GM18499 (cell line): ENCODE measurements around the gene CARD8.
"Not testable (repeated sequence)": the region's sequence is repeated elsewhere in the genome, so short reads cannot be mapped to it uniquely, and the experiment has no call there.

Experiments used
- ATAC-seq: cut with Tn5 transposase; IDR thresholded peaks from one replicate; pipeline ENCODE4 v1.9.1; 2021; ENCODE audit warnings: moderate number of reproducible peaks; ENCODE audit not compliant: insufficient read depth, unreplicated experiment

Gene CARD8, protein sequence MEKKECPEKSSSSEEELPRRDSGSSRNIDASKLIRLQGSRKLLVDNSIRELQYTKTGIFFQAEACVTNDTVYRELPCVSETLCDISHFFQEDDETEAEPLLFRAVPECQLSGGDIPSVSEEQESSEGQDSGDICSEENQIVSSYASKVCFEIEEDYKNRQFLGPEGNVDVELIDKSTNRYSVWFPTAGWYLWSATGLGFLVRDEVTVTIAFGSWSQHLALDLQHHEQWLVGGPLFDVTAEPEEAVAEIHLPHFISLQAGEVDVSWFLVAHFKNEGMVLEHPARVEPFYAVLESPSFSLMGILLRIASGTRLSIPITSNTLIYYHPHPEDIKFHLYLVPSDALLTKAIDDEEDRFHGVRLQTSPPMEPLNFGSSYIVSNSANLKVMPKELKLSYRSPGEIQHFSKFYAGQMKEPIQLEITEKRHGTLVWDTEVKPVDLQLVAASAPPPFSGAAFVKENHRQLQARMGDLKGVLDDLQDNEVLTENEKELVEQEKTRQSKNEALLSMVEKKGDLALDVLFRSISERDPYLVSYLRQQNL

DNA sequence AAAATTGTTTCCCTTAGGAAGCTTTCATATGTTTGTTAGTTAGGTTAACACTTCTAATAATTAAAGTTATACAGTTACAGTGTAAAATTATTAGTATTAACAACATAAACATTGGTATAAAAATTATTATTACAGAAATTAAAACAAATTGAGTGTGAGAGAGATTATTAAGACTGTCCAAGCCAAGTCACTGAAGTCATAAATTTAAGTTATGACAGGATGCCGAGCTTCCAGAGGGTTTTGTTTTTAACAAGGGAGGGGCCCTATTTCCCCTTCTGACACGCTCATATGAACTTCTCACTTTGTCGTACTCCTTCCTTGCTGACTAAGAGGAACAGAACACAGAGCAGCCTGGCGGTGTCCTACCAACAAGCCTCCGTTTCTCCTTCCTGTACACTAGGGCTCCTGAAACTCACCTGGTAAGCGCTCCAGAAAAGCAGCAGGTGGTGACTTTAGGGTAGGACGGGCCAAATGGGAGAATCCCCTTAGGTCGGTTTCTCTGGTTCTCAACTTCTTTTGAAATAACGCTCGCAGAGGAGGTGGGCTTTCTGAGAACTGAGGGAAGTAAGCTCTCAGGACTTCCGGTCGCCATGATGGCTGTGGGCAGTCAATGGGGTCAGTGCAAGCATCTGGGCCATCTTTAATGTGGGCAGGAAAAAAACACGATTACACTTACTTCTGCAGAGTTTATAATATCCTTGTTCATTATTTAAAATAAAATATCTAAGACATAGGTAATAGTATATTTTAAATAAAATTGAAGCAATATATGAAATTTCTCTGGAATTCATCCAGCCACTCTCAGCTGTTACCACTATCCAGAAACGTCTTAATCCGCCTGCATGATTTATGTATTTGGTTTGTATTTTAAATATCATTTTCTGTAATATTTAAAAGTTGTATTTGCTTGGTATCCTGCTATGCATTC lies at the start of gene CARD8:
Gene CARD8 (minus strand): TSS at position 537 of the 928 bp plus-strand sequence. CDS start 14,892 bp downstream, outside the sequence.
- peak; percentile 32 for ATAC-seq

DNA sequence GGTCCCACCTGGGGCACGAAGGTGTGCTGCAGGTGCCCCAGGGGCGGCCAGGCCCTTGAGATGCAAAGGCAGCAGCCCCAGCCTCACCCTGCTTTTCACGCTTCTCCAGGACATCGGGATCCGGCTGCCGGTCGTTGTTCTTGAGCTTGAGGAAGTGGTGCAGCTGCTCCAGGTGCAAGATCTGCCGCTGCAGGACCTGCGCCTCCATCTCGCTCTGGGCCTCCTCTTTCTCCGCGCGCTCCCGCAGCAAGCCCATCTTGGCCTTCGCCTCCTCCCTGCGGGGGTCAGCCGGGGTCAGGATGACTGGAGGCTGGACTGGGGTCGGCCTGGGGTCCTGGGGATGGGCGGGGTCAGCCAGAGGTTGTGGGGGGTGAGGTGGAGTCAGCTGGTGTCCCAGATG lies 48.2 kb upstream of the CARD8 start:
- no peak for ATAC-seq

DNA sequence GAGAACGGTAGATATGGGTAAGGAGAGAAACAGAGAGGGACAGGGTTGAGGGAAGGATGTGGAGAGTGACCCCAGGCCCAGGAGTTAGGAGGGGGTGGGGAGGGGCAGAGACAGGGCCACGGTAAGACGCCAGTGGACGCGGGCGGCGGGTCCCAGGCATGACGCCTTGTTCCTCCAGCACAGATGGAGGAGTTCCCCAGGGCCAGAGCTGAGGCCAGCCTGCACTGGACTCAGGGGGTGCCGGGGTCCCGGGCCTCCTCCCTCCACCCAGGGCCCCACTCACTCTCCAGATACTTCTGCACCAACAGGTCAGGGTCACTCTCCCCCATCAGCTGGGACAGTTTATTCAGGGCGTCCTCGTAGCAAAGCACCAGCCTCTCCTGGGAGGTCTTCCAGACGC lies 47.7 kb upstream of the CARD8 start:
- no peak for ATAC-seq

DNA sequence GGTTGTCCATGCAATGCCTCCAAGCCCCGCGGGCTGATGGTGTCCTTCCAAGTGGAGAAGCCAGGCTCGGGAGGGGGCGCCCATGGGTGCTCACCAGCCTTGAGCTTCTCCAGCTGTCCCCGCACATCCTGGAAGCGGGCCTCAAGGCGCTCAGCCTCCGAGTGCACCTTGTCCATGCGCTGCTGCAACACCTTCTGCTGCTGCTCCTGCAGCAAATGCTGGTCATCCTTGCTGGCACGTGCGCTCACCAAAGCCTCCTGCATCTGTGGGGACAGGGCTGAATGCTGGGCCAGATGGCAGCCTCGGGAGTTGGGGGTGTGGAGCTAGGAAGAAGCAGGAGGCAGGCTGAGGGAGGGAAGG lies 46.9 kb upstream of the CARD8 start:
- ATAC-seq, result no peak

DNA sequence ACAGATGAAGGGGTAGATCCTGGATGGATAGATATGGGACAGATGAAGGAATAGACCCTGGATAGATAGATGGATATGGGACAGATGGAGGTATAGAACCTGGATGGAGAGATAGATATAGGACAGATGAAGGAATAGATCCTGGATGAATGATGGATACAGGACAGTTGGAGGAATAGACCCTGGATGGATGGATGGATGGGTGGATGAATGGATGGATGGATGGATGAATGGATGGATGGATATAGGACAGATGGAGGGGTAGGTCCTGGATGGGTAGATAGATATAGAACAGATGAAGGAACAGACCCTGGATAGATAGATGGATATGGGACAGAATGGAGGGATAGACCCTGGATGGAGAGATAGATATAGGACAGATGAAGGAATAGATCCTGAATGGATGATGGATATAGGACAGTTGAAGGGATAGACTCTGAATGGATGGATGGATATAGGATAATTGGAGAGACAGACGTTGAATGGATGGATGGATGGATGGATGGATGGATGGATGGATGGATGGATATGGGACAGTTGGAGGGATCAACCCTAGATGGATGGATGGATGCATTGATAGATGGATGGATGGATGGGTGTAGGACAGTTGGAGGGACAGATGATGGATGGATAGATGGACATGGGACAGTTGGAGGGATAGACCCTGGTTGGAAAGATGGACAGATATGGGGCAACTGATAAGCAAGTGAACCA lies 46.3 kb upstream of the CARD8 start:
- no peak for ATAC-seq

DNA sequence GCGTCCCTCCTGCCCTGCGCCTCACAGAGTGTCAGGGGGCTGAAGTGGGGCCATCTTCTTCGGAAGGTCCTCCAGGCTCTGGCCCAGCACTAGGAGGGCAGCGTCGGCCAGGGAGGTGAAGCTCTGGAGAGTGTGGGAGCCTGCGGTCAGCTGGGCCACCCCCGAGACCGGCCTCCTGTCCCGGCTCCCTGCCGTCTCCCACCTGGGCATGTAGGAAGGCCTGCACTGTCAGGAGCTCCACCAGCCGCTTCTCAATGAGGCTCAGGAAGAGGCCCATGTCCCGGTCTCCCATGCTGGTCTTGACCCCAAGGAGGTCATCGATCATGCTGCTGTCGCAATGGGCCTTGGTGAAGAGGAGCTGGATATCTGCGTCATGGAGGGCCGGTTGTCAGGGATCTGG lies 42.3 kb upstream of the CARD8 start:
- no peak for ATAC-seq

DNA sequence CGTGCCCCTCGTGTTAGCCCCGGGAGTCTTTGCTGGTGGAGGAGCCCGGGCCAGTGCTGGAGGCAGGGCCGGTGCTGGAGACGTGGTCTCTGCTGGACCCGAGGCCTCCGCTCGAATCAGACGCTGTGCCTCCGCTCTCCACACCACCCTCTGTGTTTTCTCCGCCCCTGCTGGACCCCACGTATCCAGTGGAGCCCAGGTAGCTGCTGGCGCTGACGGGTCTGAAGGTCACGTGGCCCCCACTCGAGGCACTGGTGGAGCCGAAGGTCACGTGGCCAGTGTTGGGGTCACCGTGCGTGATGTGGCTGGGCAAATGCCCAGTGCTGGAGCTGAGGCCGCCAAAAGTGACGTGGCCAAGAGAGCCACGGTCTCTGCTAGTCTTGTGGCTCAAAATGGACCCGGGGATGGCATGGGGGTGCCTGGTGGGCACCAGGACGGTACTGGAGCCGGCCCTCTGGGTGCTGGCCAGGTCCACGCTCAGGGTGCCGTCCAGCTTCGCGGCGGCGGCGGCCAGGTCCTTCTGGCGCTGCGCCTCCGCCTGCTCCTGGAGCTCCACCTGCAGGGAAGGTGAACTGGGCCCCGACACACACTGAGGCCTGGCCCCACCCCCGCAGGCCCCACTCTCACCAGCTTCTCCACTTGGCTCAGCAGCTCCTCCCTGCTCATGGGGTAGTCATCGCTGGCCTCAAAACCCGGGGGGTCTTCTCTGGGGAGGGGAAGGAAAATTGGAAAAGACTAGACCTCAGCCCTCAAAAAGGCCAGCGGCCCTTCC lies 41.4 kb upstream of the CARD8 start:
- ATAC-seq, result no peak

DNA sequence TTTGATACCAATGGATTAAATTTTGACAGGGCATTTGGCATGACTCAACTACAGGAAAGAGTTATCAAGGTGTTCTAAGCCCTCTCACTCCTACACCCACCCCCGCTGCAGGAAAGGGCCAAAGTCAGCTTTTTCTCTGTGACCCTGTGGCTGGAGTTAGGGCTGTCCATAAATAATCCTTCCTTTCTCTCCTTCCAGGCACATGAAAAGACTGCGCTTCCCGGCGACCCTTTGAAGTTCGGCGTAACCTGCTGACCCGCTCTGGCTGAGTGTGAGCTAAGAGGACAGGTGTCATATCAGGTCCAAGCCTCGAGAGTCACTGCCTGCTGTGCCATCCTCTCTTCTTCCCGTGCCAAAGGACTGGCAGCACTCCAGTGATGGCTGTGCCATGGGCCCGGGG lies 39.7 kb upstream of the CARD8 start:
- no peak for ATAC-seq

DNA sequence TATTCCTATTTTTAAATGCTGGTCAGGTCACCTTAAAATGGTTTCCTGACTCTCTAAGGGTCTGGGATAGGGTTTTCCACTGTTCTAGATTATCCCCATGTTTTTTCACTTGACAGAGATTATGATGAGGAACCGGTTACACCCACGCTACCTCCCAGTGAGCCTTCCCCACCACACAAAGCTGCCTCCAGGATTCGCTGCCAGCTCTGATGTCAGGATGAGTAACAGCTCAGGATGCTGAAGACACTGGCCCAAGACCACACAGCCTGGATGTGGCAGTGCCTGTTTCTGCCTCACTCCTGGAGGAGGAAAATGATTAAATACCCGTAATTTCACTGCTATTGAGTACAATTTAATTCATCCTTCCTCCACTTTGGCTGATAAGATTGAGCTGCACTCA lies 37.1 kb upstream of the CARD8 start:
- ATAC-seq, result no peak

DNA sequence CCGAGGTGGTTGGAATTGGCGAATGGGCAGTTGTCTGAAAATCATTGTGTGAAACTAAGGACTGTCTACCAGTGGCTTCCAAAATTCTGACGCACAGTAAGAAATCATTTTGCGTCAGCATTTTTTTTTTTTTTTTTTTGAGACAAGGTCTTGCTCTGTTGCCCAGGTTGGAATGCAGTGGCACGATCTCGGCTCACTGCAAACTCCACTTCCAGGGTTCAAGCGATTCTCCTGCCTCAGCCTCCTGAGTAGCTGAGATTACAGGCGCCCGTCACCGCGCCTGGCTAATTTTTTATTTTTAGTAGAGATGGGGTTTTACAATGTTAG lies 35.7 kb upstream of the CARD8 start:
- ATAC-seq, result not testable (repeated sequence)

DNA sequence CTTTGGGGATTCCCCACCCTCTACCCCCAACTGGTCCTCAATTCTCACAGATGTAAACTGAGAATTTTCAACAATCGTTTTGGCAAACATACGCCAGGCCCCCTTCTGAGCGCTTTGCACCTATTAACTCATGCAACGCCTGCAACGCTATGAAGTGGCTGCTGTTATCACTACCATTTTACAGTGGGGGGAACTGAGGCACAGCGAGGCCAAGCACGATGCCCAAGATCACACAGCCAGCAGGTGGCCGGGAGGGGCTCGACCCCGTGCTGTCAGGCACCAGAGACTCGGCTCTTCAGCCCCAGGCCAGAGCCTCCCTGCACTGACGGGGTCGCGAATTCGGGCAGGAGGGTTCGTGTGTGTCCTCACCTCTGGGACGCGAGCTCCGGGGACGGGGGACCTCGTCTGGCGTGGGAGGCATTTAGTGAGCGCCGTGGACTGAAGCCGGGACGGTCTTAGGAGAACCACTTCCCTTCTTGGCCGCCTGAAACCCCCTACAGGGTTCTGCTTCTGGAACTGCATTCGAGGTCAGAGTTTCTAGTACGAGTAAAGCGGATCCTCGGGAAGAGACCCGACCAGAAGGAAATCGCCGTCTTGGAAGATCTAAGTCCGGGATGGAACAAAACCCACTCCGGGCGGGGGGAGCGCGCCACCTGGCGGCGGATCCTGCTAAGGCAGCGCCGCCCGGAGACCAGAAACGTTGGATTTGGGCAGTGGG lies 35.2 kb upstream of the CARD8 start:
- ATAC-seq, result no peak

DNA sequence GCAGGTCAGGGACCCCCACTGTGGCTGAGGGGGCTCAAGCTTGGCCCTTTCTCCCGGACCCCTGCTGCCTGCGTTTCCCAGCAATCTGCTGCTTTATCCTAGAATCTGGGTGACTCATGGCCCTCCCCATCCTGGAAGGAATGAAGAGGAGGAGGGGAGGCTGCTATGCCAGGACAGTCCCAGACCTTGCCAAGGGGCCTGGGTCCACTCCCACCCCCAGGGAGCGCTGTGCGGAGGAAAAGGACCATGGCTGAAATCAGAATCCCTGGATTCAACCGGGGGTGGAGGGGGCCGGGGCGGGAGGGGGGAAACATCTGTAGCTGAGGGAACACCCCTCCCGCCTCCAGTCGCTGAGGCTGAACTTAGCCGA lies 34.7 kb upstream of the CARD8 start:
- ATAC-seq, result no peak

DNA sequence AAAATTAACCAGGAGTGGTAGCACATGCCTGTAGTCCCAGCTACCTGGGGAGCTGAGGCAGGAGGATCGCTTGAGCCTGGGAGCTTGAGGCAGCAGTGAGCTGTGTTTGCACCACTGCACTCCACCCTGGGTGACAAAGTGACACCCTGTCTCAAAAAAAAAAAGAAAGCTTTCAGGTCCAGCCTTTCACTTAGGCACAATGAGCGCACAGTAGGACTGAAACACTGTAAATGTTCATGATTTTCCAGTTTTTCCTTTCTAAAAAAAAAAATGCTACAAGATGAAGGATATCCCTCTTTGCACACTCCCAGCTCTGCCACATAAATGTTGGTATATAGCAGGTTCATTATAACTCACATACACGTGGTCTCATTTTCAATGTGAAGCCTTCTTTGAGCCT lies 32.0 kb upstream of the CARD8 start:
- ATAC-seq, result no peak

DNA sequence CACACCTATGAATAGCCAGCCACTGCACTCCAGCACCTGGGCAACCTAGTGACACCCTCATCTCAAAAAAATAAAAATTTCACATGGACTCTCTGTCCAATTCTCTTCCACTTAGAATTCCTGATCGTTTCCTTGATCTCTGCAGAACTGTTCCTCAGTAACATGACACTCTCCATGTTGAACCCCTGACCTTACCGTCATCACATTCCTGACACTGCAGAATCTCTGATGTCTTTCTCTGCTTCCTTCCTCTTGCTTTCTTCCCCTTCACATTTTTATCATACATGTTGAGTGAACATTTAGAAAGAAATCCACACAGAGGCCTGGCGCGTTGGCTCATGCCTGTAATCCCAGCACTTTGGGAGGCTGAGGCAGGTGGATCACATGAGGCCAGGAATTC lies 29.2 kb upstream of the CARD8 start:
- no peak for ATAC-seq

DNA sequence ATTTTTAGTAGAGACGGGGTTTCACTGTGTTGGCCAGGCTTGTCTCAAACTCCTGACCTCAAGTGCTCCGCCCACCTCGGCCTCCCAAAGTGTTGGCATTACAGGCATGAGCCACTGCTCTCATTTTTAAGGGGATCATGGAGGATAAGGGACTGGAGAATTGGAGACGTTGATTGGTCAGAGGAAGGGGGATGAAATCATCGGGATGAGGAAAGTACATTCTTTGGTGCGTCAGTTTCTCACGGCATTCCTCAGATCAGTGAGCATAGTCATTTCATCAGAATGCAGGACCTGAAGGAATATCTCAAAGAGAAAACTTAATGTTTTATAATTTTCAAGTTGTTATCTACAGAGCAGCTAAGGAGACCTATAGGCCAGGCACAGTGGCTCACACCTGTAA lies 28.2 kb upstream of the CARD8 start:
- no peak for ATAC-seq

DNA sequence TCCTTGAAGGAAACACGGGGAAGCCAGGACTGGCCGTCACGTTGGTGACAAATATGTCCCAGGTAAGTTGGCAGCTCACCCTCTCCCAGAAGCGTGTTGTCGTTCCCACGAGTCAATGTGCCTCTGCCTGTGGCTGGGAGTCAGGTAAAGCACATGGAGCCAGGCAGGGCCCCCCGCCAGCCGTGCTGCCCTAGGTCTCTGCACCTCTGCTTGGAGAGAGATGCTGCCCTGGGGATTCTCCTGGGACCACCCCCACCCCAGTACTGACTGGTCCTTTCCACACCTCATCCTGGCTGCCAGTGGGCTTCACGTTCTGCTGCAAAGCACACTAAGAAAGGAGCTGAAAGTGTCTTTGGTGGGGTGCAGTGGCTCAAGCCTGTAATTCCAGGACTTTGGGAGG lies 24.0 kb upstream of the CARD8 start:
- ATAC-seq, result no peak

DNA sequence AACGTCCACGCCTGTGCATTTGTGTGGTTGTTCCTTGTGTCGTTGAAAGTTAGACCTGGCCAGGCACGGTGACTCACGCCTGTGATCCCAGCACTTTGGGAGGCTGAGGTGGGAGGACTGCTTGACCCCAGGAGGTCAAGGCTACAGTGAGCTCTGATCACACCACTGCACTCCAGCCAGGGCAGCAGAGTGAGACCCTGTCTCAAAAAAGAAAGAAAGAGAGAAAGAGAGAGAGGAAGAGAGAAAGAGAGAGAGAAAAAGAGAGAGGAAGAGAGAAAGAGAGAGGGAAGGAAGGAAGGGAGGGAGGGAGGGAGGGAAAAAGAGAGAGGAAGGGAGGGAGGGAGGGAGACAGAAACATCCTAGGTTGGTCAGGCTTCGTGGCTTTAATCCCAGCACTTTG lies 19.2 kb upstream of the CARD8 start:
- ATAC-seq, result no peak

DNA sequence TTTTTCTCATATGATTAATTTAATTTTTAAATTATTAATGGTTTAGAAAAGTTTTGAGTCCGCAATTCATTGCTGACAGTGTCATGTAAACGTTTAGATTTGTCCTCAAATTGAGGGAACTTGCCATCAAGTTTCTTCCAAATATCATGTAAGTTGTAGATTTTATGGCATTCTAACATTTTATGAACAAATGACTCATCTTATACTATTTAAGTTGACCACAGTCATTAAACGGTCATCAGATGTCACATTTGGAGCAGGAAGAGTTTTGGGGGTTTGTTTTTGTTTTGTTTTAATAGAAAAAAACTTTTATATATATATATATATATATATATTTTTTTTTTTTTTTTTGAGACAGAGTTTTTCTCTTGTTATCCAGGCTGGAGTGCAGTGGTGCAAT lies 18.5 kb upstream of the CARD8 start:
- ATAC-seq, result no peak

DNA sequence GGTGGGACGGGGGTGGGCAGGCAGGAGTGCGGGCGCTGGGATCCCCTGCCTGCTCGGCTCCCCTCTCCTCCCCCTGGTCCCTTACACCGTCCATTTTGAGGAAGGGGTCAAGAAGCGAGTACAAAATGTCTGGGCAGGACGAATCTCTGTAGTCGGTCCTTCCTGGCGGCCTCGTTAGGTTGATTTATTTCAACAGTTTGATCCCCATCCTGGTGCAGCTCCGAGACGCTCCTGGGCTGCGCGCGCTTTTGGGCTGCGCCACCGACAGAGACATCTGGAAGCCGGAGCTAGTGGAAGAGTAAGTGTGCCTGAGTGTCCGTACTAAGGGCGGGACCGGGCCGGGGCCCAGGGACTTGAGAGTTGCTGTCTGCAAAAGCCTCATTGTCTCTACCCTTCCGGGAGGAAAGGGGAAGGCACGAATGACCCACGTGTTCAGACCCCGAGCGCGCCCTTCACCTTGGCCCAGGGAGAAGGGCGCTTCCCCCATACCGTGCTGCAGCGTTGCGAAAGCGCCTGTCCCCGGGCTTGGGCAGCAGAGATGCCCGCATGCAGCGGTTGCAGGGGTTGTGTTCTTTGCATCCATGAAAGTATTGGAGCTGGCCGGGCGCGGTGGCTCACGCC lies 15.9 kb upstream of the CARD8 start:
- no peak for ATAC-seq
